HG02623 (cell line): ENCODE data around the gene ITGA2B.
"Not testable (repeated sequence)": the region's sequence is repeated elsewhere in the genome, so short reads cannot be mapped to it uniquely, and the experiment has no call there.

Experiments used
- ATAC-seq: cut with Tn5 transposase; IDR thresholded peaks from one replicate; pipeline ENCODE4 v1.9.1; 2021; ENCODE audit warnings: moderate library complexity; ENCODE audit not compliant: unreplicated experiment

ITGA2B gene

DNA sequence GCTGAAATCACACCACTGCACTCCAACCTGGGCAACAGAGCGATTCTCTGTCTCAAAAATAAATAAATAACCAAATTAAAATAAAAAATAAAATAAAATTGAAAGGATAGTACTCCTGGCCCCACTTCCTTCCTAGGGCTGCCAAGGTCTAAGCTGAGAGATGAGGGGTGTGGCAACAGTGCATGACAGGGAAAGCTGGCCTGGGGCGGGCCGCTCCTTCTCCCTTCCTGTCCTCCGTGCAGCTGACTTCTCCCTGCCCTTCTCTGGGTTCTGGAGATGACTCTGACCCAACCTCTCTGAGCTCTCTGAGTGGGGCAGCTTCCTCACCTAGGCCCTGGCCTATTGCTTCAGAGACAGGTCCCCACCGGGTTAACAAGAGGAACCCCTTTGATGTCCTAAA is 56.1 kb downstream of the ITGA2B start:
- no peak for ATAC-seq

DNA sequence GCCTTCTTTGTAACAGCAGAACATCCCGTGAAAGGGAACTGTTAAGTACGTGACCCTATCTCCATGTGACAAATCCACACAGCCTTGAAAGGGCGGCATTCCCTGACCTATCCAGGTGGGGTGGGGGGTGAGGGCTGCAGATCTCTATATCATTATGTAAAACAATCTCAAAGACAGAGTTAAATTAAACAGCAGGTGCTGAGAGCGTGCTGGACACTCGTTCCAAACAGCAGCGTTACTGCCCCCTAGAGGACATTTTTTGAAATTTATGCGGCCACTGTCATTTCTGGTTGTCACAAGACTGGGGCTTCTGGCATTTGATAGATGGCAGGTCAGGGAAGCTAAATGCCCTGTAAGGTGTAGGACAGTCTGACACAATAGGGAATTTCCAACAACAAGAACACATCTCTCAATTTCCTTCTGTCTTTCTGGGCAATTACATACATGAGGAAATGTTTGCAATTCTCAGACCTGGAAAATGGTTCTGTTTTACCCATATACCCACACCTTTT is 58.1 kb downstream of the ITGA2B start:
- ATAC-seq = no peak

DNA sequence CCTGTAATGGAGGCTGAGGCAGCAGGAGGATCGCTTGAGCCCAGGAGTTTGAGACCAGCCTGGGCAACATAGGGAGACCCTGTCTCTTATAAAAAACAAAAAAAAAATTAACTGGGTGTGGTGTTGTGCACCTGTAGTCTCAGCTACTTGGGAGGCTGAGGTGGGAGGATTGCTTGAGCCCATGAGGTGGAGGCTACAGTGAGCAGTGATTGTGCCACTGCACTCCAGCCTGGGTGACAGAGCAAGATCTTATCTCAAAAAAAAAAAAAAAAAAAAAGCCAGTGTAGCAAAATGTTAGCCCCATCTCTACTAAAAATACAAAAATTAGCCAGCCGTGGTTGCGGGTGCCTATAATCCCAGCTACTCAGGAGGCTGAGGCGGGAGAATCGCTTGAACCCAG is 59.2 kb downstream of the ITGA2B start:
- ATAC-seq = not testable (repeated sequence)

DNA sequence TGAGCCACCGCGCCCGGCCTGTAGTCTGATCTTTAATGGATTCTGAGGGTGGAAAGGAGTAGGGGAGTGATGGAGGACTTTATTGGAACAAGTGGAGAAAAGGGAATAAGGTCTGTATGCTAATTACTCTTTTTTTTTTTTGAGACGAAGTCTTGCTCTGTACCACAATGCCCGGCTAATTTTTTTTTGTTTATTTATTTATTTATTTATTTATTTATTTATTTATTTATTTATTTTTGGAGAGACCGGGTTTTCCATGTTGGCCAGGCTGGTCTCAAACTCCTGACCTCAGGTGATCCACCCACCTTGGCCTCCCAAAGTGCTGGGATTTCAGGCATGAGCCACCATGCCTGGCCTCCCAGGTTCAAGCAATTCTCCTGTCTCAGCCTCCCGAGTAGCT is 59.9 kb downstream of the ITGA2B start:
- ATAC-seq = not testable (repeated sequence)

DNA sequence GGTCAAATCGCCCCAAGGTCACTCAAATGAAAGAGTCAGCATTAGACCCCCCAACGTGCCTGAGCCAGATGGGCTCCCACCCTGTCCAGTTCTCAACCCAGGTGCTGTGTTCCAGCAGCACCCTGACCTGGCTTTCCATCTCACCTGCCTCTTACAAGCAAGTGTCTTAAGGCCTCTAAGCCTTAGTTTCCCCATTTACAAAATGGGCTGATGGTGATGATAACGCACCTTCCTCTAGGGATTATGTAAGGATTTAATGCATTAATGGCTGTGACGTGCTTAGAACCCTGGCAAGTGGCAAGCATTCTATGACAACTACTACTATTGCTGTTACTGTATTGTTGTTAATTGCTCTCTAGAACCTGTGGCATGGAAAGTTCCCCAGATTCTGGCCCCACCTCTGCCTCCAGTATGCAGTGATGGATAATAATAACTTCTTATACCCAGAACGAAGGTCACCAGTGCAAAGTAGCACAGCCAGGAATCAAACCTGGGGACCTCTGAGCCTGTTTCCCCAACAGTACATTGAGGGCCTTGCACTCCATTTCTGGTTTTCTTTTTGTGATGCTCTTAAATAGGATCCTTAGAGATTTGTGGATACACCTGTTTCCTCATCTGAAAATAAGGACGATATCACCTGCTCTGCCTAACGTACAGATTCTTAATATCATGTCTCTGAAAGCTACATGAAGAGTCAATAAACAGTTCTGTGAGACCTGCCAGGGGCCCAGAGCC is 61.6 kb downstream of the ITGA2B start:
- no peak for ATAC-seq

DNA sequence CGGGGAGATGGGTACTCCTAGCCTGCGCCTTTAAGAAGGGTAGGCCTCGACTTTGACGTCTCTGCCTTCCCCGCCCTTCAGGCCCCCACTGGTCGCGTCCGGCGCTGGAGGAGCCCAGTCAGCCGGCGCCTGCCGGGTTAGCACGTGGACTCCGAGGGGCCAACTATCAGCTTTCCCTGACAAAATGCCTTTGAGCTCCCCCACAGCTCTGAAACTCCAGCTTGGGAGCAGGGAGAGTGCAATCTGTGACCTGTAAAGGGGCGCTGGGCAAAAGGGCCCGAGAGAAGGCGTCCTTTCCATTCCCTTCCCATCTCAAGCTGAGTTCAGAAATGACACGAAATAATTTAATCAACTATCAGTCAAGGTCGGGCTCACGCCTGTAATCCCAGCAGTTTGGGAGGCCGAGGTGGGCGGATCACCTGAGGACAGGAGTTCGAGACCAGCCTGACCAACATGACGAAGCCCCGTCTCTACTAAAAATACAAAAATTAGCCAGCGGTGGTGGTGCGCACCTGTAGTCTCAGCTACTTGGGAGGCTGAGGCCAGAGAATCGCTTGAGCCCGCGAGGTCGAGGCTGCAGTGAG is 62.5 kb downstream of the ITGA2B start:
- peak; percentile 43 for ATAC-seq

DNA sequence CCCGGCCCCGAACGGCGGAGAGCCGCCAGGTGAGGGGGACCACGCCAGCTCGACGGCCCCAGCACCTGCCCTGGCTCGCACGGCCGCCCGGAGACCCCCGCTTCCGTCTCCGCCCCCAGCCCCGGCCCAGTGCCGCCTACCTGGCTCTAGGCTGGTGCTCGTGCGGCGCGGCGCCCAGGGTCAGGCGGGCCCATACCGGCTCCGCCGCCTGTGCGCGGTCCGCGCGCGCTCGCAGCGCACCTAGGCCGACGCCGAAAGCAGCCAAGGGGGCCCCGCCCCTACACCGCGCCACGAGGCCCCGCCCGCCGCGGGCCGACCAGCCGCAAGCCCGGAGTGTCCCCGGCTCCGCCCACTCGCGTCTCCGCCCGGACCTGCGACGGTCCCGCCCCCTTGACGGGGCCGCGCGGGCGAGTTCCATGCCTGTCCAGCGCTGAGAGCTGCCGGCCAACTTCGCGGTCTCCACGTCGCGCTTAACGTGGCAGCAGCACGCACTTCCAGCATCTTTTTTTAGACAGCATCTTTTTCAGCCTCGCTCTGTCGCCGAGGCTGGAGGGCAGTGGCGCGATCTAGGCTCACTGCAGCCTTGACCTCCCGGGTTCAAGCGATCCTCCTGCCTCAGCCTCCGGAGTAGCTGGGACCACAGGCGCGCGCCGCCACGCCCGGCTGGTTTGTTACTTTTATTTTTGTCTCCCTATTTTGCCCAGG is 64.7 kb downstream of the ITGA2B start, which contains the start of gene SLC25A39:
SLC25A39 (minus strand) TSS at position 253 of the 705 bp plus-strand sequence. CDS start 1,261 bp downstream, outside the sequence.
- ATAC-seq = peak; percentile 61

DNA sequence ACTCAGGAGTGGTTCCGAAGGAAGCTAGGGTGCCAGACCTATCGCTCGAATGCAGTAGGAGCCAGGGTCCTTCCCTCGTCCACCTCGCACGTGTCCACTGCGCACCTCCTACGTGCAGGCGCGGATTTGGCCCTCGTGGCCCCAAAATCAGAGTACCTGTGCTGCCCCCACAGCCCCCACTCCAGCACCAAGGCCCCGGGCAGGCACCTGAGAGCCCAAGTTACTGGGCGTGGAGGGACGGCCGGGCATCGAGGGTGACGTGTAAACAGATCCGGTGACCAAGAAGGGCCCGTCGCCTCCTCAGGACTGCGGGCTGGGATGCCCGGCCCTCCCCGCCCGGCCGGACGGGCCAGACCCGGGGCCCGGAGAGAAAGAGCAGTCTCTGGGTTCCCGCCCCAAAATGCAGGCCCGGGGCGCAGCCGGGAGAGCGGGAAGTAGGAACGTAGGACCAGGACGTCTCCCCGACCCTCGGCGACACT is 65.3 kb downstream of the ITGA2B start:
- no peak for ATAC-seq

DNA sequence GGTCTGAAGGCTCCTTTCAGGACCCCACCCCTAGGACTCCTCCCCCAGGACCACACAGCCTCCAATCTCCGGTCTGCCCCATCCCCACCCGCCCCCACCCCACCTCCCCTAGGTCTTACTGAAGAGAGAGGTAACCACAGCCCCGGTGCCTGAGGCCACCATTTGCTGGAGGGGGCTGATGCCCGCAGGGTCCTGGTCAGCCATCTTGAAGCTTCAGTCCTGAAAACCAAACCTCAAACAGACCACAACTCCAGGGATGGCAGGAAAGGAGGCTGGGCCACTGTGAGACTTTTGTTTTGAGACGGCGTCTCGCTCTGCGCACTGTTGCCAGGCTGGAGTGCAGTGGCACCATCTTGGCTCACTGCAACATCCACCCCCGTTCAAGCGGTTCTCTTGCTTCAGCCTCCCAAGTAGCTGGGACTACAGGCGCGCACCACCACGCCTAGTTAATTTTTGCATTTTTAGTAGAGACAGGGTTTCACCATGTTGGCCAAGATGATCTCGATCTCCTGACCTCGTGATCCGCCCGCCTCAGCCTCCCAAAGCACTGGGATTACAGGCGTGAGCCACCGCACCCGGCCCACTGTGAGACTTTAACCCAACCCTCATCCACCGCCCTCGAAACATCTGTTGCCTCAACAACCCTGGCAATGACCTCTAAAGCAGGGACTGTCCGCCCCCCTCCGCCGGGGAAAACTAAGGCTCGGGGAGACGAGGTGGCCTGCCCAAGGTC is 65.9 kb downstream of the ITGA2B start:
- ATAC-seq = no peak

DNA sequence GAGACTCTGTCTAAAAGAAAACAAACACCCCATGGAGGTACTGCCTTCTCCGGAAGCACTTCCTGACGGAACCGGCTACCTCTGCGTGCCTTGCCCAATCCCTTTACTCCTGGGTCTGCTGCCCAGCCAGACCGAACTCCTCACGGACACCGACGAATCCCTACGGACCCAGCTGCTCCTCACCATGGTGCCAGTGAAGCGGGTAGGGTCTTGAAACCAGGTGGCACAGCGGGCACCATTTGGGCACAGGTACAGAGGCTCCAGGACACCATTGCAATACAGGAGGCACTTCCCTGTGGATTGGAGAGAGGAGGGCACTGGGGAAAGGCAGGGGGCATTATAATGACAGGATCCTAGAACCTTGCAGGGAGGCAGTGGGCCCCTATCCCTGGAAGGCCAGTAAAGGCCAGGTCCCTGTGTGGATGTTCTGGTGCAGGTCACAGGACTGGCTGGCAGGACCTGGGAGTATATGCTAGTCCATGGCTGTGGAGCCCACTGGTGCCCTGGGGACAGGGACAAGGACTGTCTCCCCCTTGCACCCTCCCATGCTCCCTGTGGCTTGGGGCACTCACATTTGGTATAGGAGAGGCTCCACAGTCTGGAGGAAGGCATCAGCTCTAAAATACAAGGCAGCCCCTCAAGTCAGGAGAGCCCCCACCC is 67.1 kb downstream of the ITGA2B start:
- no peak for ATAC-seq
